GM23338 (cell line): ENCODE measurements around the gene RELN.

Source experiments
- CREB1 ChIP-seq: fragments of 250-450 bp; sonication (Bioruptor Pico); IDR thresholded peaks from 2 replicates; pipeline ENCODE4 v1.5.0; 2020; ENCODE audit warnings: low read depth, mild to moderate bottlenecking, moderate library complexity
- CTCF ChIP-seq, 2 experiments: fragments of 200-600 bp in 1 of 2; sonication (generic) in 1 of 2; conservative IDR thresholded peaks; 2 replicates each; pipeline versions ENCODE4 v1.5.1 to v1.6.1; 2016 to 2017; ENCODE audit warnings: antibody characterized with exemption in 2 of 2, low read depth in 2 of 2, mild to moderate bottlenecking in 2 of 2, moderate library complexity in 1 of 2
- ETS1 ChIP-seq: IDR thresholded peaks from 2 replicates; pipeline ENCODE4 v1.6.1; 2016; ENCODE audit warnings: antibody characterized with exemption
- EZH2 ChIP-seq: fragments of 200-600 bp; sonication (generic); IDR thresholded peaks from one replicate; pipeline ENCODE4 v1.8.0; 2017; ENCODE audit warnings: antibody characterized with exemption, mild to moderate bottlenecking, low read depth; ENCODE audit not compliant: unreplicated experiment
- EZH2phosphoT487 ChIP-seq: fragments of 200-600 bp; sonication (generic); IDR thresholded peaks from one replicate; pipeline ENCODE4 v1.8.1; 2018; ENCODE audit warnings: antibody characterized with exemption; ENCODE audit not compliant: unreplicated experiment
- POLR2AphosphoS5 ChIP-seq: IDR thresholded peaks from 2 replicates; pipeline ENCODE4 v1.6.1; 2016; ENCODE audit warnings: antibody characterized with exemption, low read depth
- REST ChIP-seq: IDR thresholded peaks from one replicate; pipeline ENCODE4 v1.6.1; 2018; ENCODE audit warnings: antibody characterized with exemption; ENCODE audit not compliant: unreplicated experiment
- ZNF462 ChIP-seq: fragments of 250-450 bp; sonication (Bioruptor Pico); IDR thresholded peaks from 2 replicates; pipeline ENCODE4 v1.5.0; 2020; ENCODE audit warnings: mild to moderate bottlenecking, moderate library complexity

GRCh38 chr7:103929901-103930311 lies 59.6 kb downstream of the RELN start:
- TF ChIP-seq CTCF (conservative IDR thresholded peaks at IDR 0.05; ENCODE audit: low read depth in 2 of 2) (no peak), REST (no peak), CREB1 (CRISPR knock-in tag) (no peak), POLR2AphosphoS5 (no peak), ZNF462 (CRISPR knock-in tag) (no peak), EZH2phosphoT487 (no peak), EZH2 (no peak), ETS1 (no peak)
